Retinal pigment epithelial cell (primary cell): ENCODE data around the gene MTREX.

Experiments
- DNase-seq: peaks from one replicate; pipeline ENCODE4 v3.0.0-alpha.2; 2010; ENCODE audit warnings: low read depth
- H3K4me3 ChIP-seq: 2 replicates; pipeline ENCODE4 v1.5.1; 2011; ENCODE audit warnings: mild to moderate bottlenecking, low read length, control low read depth, moderate library complexity
- CTCF ChIP-seq: conservative IDR thresholded peaks from 2 replicates; pipeline ENCODE4 v1.5.1; 2011; ENCODE audit warnings: low read depth, low read length, control low read depth, inconsistent platforms

The MTREX gene

GRCh38 chr5:55338810-55339243 lies 31.0 kb downstream of the MTREX start:
- no peak for TF ChIP-seq CTCF
- H3K4me3 ChIP-seq, result no peak overlapping the region
- no peak for DNase-seq

GRCh38 chr5:55343107-55343506 lies 35.3 kb downstream of the MTREX start:
- no peak for DNase-seq
- TF ChIP-seq CTCF, result no peak
- H3K4me3 ChIP-seq, result no peak overlapping the region

- DNase-seq, result no peak
- H3K4me3 ChIP-seq, result no peak overlapping the region
- TF ChIP-seq CTCF, result no peak
These were observed 35.8 kb downstream of the MTREX start for GRCh38 chr5:55343609-55344008.

- H3K4me3 ChIP-seq, result no peak overlapping the region
- peak; percentile 89 for TF ChIP-seq CTCF
- peak; percentile 31 for DNase-seq
These were observed 36.7 kb downstream of the MTREX start for GRCh38 chr5:55344392-55344992.

- DNase-seq, result no peak
- no peak for TF ChIP-seq CTCF
- no peak overlapping the region for H3K4me3 ChIP-seq
These were observed 37.5 kb downstream of the MTREX start for GRCh38 chr5:55345327-55345726.

- no peak for TF ChIP-seq CTCF
- no peak overlapping the region for H3K4me3 ChIP-seq
- no peak for DNase-seq
These were observed 40.0 kb downstream of the MTREX start for GRCh38 chr5:55347786-55348185.

GRCh38 chr5:55350754-55351153 lies 43.0 kb downstream of the MTREX start:
- no peak for TF ChIP-seq CTCF
- H3K4me3 ChIP-seq, result no peak overlapping the region
- DNase-seq, result no peak
